H9 (cell line): Measurements from ENCODE around the gene RNASE1. TPM values are rescaled to one million over a fixed set of nuclear protein-coding genes. Genes with fewer than 3 reads are reported as not detected.

Experiments used
- DNase-seq: peaks from one replicate; pipeline ENCODE4 v3.0.0-alpha.2; 2017
- H2AFZ ChIP-seq: one replicate; pipeline ENCODE4 v1.6.1; 2013; ENCODE audit warnings: mild to moderate bottlenecking, low read length, control low read depth, moderate library complexity
- H2AK5ac ChIP-seq: 2 replicates; pipeline ENCODE4 v1.6.1; 2013; ENCODE audit warnings: low read length, control low read depth, mixed read lengths; ENCODE audit not compliant: insufficient read length
- H2BK120ac ChIP-seq: one replicate; pipeline ENCODE4 v1.6.1; 2013; ENCODE audit warnings: low read depth, mild to moderate bottlenecking, low read length, control low read depth, inconsistent platforms; ENCODE audit not compliant: poor library complexity, severe bottlenecking
- H2BK12ac ChIP-seq: 2 replicates; pipeline ENCODE4 v1.6.1; 2013; ENCODE audit warnings: low read length, control low read depth, mixed read lengths, low read depth; ENCODE audit not compliant: insufficient read length
- H2BK15ac ChIP-seq: 2 replicates; pipeline ENCODE4 v1.6.1; 2013; ENCODE audit warnings: low read depth, low read length, control low read depth
- H2BK20ac ChIP-seq: one replicate; pipeline ENCODE4 v1.6.1; 2013; ENCODE audit warnings: low read depth, mild to moderate bottlenecking, low read length, control low read depth, inconsistent platforms; ENCODE audit not compliant: poor library complexity, severe bottlenecking
- H2BK5ac ChIP-seq: 2 replicates; pipeline ENCODE4 v1.6.1; 2013; ENCODE audit warnings: low read length, control low read depth, mixed read lengths; ENCODE audit not compliant: insufficient read length
- H3K14ac ChIP-seq: 2 replicates; pipeline ENCODE4 v1.6.1; 2013; ENCODE audit warnings: low read length, control low read depth; ENCODE audit not compliant: insufficient read depth
- H3K18ac ChIP-seq: 2 replicates; pipeline ENCODE4 v1.6.1; 2013; ENCODE audit warnings: low read depth, mild to moderate bottlenecking, mixed read lengths, low read length, control low read depth; ENCODE audit not compliant: insufficient read length
- H3K23ac ChIP-seq: 2 replicates; pipeline ENCODE4 v1.6.1; 2013; ENCODE audit warnings: low read length, control low read depth, mixed read lengths, low read depth; ENCODE audit not compliant: insufficient read length
- H3K23me2 ChIP-seq: 2 replicates; pipeline ENCODE4 v1.6.1; 2013; ENCODE audit warnings: low read depth, mild to moderate bottlenecking, mixed read lengths, low read length, control low read depth; ENCODE audit not compliant: insufficient read length, poor library complexity, severe bottlenecking
- H3K27ac ChIP-seq: 2 replicates; pipeline ENCODE4 v1.5.1; 2013; ENCODE audit warnings: low read length, control low read depth, mixed read lengths, low read depth; ENCODE audit not compliant: insufficient read length
- H3K27me3 ChIP-seq: 2 replicates; pipeline ENCODE4 v1.6.1; 2013; ENCODE audit warnings: low read length, control low read depth, inconsistent platforms; ENCODE audit not compliant: insufficient read depth
- H3K4ac ChIP-seq: 2 replicates; pipeline ENCODE4 v1.6.1; 2013; ENCODE audit warnings: low read depth, mild to moderate bottlenecking, control low read depth, inconsistent platforms, low read length, moderate library complexity
- H3K4me1 ChIP-seq: 2 replicates; pipeline ENCODE4 v1.6.1; 2013; ENCODE audit warnings: low read length, control low read depth, inconsistent platforms; ENCODE audit not compliant: insufficient read depth
- H3K4me2 ChIP-seq: 2 replicates; pipeline ENCODE4 v1.6.1; 2013; ENCODE audit warnings: low read length, control low read depth, mixed read lengths; ENCODE audit not compliant: insufficient read length, insufficient read depth
- H3K56ac ChIP-seq: 2 replicates; pipeline ENCODE4 v1.6.1; 2013; ENCODE audit warnings: low read depth, mild to moderate bottlenecking, mixed read lengths, low read length, control low read depth; ENCODE audit not compliant: insufficient read length
- H3K79me1 ChIP-seq: 2 replicates; pipeline ENCODE4 v1.6.1; 2013; ENCODE audit warnings: low read depth, mild to moderate bottlenecking, moderate library complexity, low read length, control low read depth, inconsistent platforms; ENCODE audit not compliant: insufficient read depth, poor library complexity, severe bottlenecking
- H3K79me2 ChIP-seq: 2 replicates; pipeline ENCODE4 v1.6.1; 2013; ENCODE audit warnings: low read length, control low read depth, inconsistent platforms; ENCODE audit not compliant: insufficient read depth
- H3K9ac ChIP-seq: 2 replicates; pipeline ENCODE4 v1.6.1; 2013; ENCODE audit warnings: low read length, control low read depth, mixed read lengths; ENCODE audit not compliant: insufficient read length; ENCODE audit errors: extremely low read depth
- H3K9me3 ChIP-seq: one replicate; pipeline ENCODE4 v1.6.1; 2013; ENCODE audit warnings: low read depth, low read length, inconsistent platforms; ENCODE audit not compliant: control insufficient read depth
- H3T11ph ChIP-seq: one replicate; pipeline ENCODE4 v1.6.1; 2013; ENCODE audit warnings: mild to moderate bottlenecking, low read length, control low read depth, inconsistent platforms
- H4K20me1 ChIP-seq: one replicate; pipeline ENCODE4 v1.6.1; 2013; ENCODE audit not compliant: control insufficient read depth, insufficient read length, insufficient read depth
- H4K5ac ChIP-seq: 2 replicates; pipeline ENCODE4 v1.6.1; 2013; ENCODE audit warnings: low read depth, mild to moderate bottlenecking, mixed read lengths, low read length, control low read depth; ENCODE audit not compliant: insufficient read length
- H4K8ac ChIP-seq: replicated peaks from 2 replicates; pipeline ENCODE4 v1.6.1; 2013; ENCODE audit warnings: low read length, control low read depth, mixed read lengths, low read depth; ENCODE audit not compliant: insufficient read length
- H4K91ac ChIP-seq: 2 replicates; pipeline ENCODE4 v1.6.1; 2013; ENCODE audit warnings: low read depth, mild to moderate bottlenecking, moderate library complexity, mixed read lengths, low read length, control low read depth; ENCODE audit not compliant: insufficient read length
- H3K27ac Mint-ChIP-seq, 3 experiments: 2 replicates in 2 of 3; 3 replicates in 1 of 3; pipeline ENCODE4 v1.8.0; 2020 to 2021; ENCODE audit warnings: mixed read lengths in 3 of 3, mild to moderate bottlenecking in 1 of 3, moderate library complexity in 1 of 3
- H3K27me3 Mint-ChIP-seq: 2 replicates; pipeline ENCODE4 v1.8.0; 2021; ENCODE audit warnings: low read depth, mild to moderate bottlenecking, moderate library complexity, mixed read lengths
- H3K36me3 Mint-ChIP-seq, 3 experiments: 2 replicates in 2 of 3; 3 replicates in 1 of 3; pipeline ENCODE4 v1.8.0; 2020 to 2021; ENCODE audit warnings: low read depth in 3 of 3, mixed read lengths in 3 of 3; ENCODE audit not compliant: insufficient read depth in 1 of 3
- H3K4me1 Mint-ChIP-seq, 2 experiments: 2 replicates each; pipeline ENCODE4 v1.8.0; 2020; ENCODE audit warnings: mixed read lengths in 2 of 2
- H3K4me3 Mint-ChIP-seq, 2 experiments: 2 replicates in 1 of 2; 3 replicates in 1 of 2; pipeline ENCODE4 v1.8.0; 2020 to 2021; ENCODE audit warnings: mild to moderate bottlenecking in 2 of 2, mixed read lengths in 2 of 2, moderate library complexity in 1 of 2
- H3K9me3 Mint-ChIP-seq, 2 experiments: 2 replicates in 1 of 2; 3 replicates in 1 of 2; pipeline ENCODE4 v1.8.0; 2020; ENCODE audit warnings: mild to moderate bottlenecking in 2 of 2, mixed read lengths in 2 of 2, moderate library complexity in 1 of 2
- WGBS: extraction: QIAGEN DNeasy Blood & Tissue Kit; methylation state at CpG from one replicate; pipeline ENCODE4 v1.1.7; 2013; ENCODE audit warnings: missing lambda C conversion rate, low lambda C conversion rate, mixed read lengths; ENCODE audit not compliant: insufficient read length; ENCODE audit errors: extremely low coverage; 5-methylcytosine and 5-hydroxymethylcytosine counted together
- total RNA-seq: library from RNA; stranded (reverse); gene quantifications from 2 replicates; pipeline ENCODE4 v1.2.1, GENCODE V29; 2021
- TF ChIP-seq, protein P1 (sequence below): fragments of 200-600 bp; sonication (generic); conservative IDR thresholded peaks from 3 replicates; pipeline ENCODE4 v1.8.0; 2021; ENCODE audit warnings: antibody characterized with exemption, mild to moderate bottlenecking

RNASE1 gene
- total RNA-seq, 1 experiment from 2014 or later: 1.2 TPM

DNA sequence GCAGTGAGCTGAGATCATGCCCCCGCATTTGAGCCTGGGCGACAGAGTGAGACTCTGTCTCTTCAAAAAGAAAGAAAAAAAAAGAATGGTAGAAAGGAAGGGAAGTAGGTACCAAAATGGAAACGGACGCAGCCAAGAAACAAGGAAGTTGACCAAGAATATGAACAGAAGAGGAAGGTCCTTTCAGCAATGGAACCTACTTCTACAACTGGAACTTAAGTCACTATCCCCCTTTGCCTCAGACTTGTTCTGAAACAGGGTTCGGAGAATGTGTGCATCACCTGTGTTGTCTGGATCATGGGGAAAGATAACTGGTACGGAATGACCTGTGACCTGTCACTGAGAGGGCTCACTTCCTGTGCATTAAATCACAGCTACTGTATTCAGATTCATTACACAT lies 43.9 kb upstream of the RNASE1 start:
- no peak overlapping the region for H4K8ac ChIP-seq
- H2AK5ac ChIP-seq: no peak overlapping the region
- H3K56ac ChIP-seq: no peak overlapping the region
- no peak overlapping the region for H2BK15ac ChIP-seq
- Mint-ChIP-seq H3K9me3 (no peaks in the 10 kb centered on the region), H3K27me3 (peaks cover 28% of the 10 kb centered on the region), H3K36me3 (no peaks in the 10 kb centered on the region), H3K27ac (no peak overlapping the region), H3K4me3 (no peak overlapping the region), H3K4me1 (peaks cover 13% of the 10 kb centered on the region in 2 experiments)
- no peaks in the 10 kb centered on the region for H3K9me3 ChIP-seq
- no peak overlapping the region for H2BK120ac ChIP-seq
- H3K18ac ChIP-seq: no peak overlapping the region
- no peak overlapping the region for H3T11ph ChIP-seq
- no peak overlapping the region for H3K27ac ChIP-seq
- no peak overlapping the region for H2AFZ ChIP-seq
- no peak overlapping the region for H3K4me2 ChIP-seq
- H3K14ac ChIP-seq: no peak overlapping the region
- DNase-seq: no peak
- TF ChIP-seq, protein P1, sequence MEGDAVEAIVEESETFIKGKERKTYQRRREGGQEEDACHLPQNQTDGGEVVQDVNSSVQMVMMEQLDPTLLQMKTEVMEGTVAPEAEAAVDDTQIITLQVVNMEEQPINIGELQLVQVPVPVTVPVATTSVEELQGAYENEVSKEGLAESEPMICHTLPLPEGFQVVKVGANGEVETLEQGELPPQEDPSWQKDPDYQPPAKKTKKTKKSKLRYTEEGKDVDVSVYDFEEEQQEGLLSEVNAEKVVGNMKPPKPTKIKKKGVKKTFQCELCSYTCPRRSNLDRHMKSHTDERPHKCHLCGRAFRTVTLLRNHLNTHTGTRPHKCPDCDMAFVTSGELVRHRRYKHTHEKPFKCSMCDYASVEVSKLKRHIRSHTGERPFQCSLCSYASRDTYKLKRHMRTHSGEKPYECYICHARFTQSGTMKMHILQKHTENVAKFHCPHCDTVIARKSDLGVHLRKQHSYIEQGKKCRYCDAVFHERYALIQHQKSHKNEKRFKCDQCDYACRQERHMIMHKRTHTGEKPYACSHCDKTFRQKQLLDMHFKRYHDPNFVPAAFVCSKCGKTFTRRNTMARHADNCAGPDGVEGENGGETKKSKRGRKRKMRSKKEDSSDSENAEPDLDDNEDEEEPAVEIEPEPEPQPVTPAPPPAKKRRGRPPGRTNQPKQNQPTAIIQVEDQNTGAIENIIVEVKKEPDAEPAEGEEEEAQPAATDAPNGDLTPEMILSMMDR: no peak
- no peak overlapping the region for H2BK20ac ChIP-seq
- no peaks in the 10 kb centered on the region for H4K20me1 ChIP-seq
- H2BK12ac ChIP-seq: no peak overlapping the region
- H4K5ac ChIP-seq: no peak overlapping the region
- WGBS: no CpG with 5 or more reads among the region's 6 CpGs
- no peak overlapping the region for H4K91ac ChIP-seq
- no peaks in the 10 kb centered on the region for H3K79me2 ChIP-seq
- H3K9ac ChIP-seq: no peak overlapping the region
- H3K79me1 ChIP-seq: no peaks in the 10 kb centered on the region
- 0 out of 2 replicates have a peak, but pooled peaks cover 5% of the 10 kb centered on the region for H3K4me1 ChIP-seq
- H3K4ac ChIP-seq: no peak overlapping the region
- no peaks in the 10 kb centered on the region for H3K23me2 ChIP-seq
- H3K23ac ChIP-seq: no peak overlapping the region
- no peaks in the 10 kb centered on the region for H3K27me3 ChIP-seq
- H2BK5ac ChIP-seq: no peak overlapping the region
